ENCODE results near the gene GFI1B. TPM values are rescaled to one million over a fixed set of nuclear protein-coding genes. Genes with fewer than 3 reads are reported as not detected.
A peak's percentile ranks its signal among the peaks of the same experiment; 100 is the strongest.

The GFI1B gene
- total and polyA plus RNA-seq, 2 of the 13 experiments (the other 11 are each of a cell fraction or from before 2014, with no cell fraction given), result 0.15 to 0.51 TPM

- TF ChIP-seq GPBP1L1 (CRISPR knock-in tag; IDR thresholded peaks at IDR 0.05), result no peak
- TF ChIP-seq BCL6 (CRISPR knock-in tag; IDR thresholded peaks at IDR 0.05), result 0 out of 2 replicates have a peak, but pooled peaks have one; percentile 47
- peak; percentile 75; the same call in 1 of the 2 replicates for TF ChIP-seq ZSCAN21 (CRISPR knock-in tag; IDR thresholded peaks at IDR 0.05; ENCODE audit: borderline replicate concordance)
- TF ChIP-seq POGZ (CRISPR knock-in tag; IDR thresholded peaks at IDR 0.05), result peak; percentile 67
- TF ChIP-seq REL (CRISPR knock-in tag; conservative IDR thresholded peaks at IDR 0.05), result peak; percentile 83
- 0 out of 4 replicates have a peak, but pooled peaks of 1 of the 2 experiments have one; percentile 22 for TF ChIP-seq EP300 (IDR thresholded peaks at IDR 0.05; ENCODE audit: low read depth in 2 of 2, low read length in 2 of 2)
- TF ChIP-seq EP300 (CRISPR knock-in tag; IDR thresholded peaks at IDR 0.05; ENCODE audit: borderline replicate concordance), result no peak; the same call in 1 of the 2 replicates
- no peak for TF ChIP-seq ZNF296 (CRISPR knock-in tag; conservative IDR thresholded peaks at IDR 0.05)
- TF ChIP-seq ZFP62 (CRISPR knock-in tag; IDR thresholded peaks at IDR 0.05), result no peak
- no peak for TF ChIP-seq ADNP (CRISPR knock-in tag; IDR thresholded peaks at IDR 0.05)
- no peak for TF ChIP-seq AKNA (CRISPR knock-in tag; IDR thresholded peaks at IDR 0.05; ENCODE audit: borderline replicate concordance)
- TF ChIP-seq FOXJ3 (CRISPR knock-in tag; IDR thresholded peaks at IDR 0.05; ENCODE audit: borderline replicate concordance), result no peak
- TF ChIP-seq ZNF792 (CRISPR knock-in tag; IDR thresholded peaks at IDR 0.05), result peak; percentile 81; the same call in 1 of the 2 replicates
- no peak for TF ChIP-seq HNRNPUL1 (IDR thresholded peaks at IDR 0.05; ENCODE audit: low read depth, low read length)
- TF ChIP-seq TEAD2 (CRISPR knock-in tag; IDR thresholded peaks at IDR 0.05), result no peak
- TF ChIP-seq RNF219 (CRISPR knock-in tag; IDR thresholded peaks at IDR 0.05), result peak; percentile 72; the same call in 1 of the 2 replicates
- TF ChIP-seq EZH2 (conservative IDR thresholded peaks at IDR 0.05; ENCODE audit: low read depth, low read length), result no peak
- TF ChIP-seq SIN3A (IDR thresholded peaks at IDR 0.05; ENCODE audit: borderline replicate concordance, low read depth, low read length), result peak; percentile 91
- no peak for TF ChIP-seq E2F2 (CRISPR knock-in tag; IDR thresholded peaks at IDR 0.05; ENCODE audit: borderline replicate concordance)
Measured at GRCh38 chr9:133030317-133031129, 52.0 kb downstream of the GFI1B start, which contains the start of gene GTF3C5 (continued).

All from HepG2 (cell line).